HUDEP-2 (cell line): Measurements from ENCODE around the gene TENT4B.

Experiments
- DNase-seq, 76 experiments: peaks; one replicate each; lab custom pipeline; 2025; ENCODE audit not compliant: unreplicated experiment in 76 of 76; lab: John Stamatoyannopoulos, UW

TENT4B gene

GRCh38 chr16:50280932-50281331 lies 127.8 kb downstream of the TENT4B start:
- no peak for DNase-seq
